HG03097 (cell line): ENCODE results near the gene SLC25A18.

ENCODE experiments used
- ATAC-seq: cut with Tn5 transposase; IDR thresholded peaks from one replicate; pipeline ENCODE4 v1.9.1; 2021; ENCODE audit not compliant: unreplicated experiment, low FRiP score

SLC25A18 gene

GRCh38 chr22:17569971-17570511 is 6.7 kb downstream of the SLC25A18 start:
- ATAC-seq = no peak

- no peak for ATAC-seq
Observed at GRCh38 chr22:17570851-17571631, 7.7 kb downstream of the SLC25A18 start.

- ATAC-seq = no peak
Observed at GRCh38 chr22:17575151-17575550, 11.9 kb downstream of the SLC25A18 start.

GRCh38 chr22:17575681-17576080 is 12.4 kb downstream of the SLC25A18 start:
- ATAC-seq = no peak

- ATAC-seq = no peak
Observed at GRCh38 chr22:17576470-17576869, 13.2 kb downstream of the SLC25A18 start.

GRCh38 chr22:17578136-17578754 is 14.9 kb downstream of the SLC25A18 start:
- no peak for ATAC-seq

- ATAC-seq = no peak
Observed at GRCh38 chr22:17579535-17579981, 16.3 kb downstream of the SLC25A18 start.

GRCh38 chr22:17580441-17581031 is 17.2 kb downstream of the SLC25A18 start:
- no peak for ATAC-seq

GRCh38 chr22:17581056-17581455 is 17.8 kb downstream of the SLC25A18 start:
- ATAC-seq = no peak

GRCh38 chr22:17581631-17582030 is 18.3 kb downstream of the SLC25A18 start:
- ATAC-seq = no peak

- no peak for ATAC-seq
Observed at GRCh38 chr22:17583151-17583550, 19.9 kb downstream of the SLC25A18 start.

- no peak for ATAC-seq
Observed at GRCh38 chr22:17586831-17587440, 23.6 kb downstream of the SLC25A18 start.

GRCh38 chr22:17587629-17588028 is 24.3 kb downstream of the SLC25A18 start:
- ATAC-seq = no peak

- no peak for ATAC-seq
Observed at GRCh38 chr22:17588606-17589005, 25.3 kb downstream of the SLC25A18 start.

- no peak for ATAC-seq
Observed at GRCh38 chr22:17589810-17590375, 26.6 kb downstream of the SLC25A18 start.

- no peak for ATAC-seq
Observed at GRCh38 chr22:17590586-17590985, 27.3 kb downstream of the SLC25A18 start.

GRCh38 chr22:17592201-17592600 is 28.9 kb downstream of the SLC25A18 start:
- ATAC-seq = no peak

- ATAC-seq = no peak
Observed at GRCh38 chr22:17596226-17596625, 32.9 kb downstream of the SLC25A18 start.

GRCh38 chr22:17597217-17597616 is 33.9 kb downstream of the SLC25A18 start:
- ATAC-seq = no peak

GRCh38 chr22:17598318-17598717 is 35.0 kb downstream of the SLC25A18 start:
- ATAC-seq = no peak

- no peak for ATAC-seq
Observed at GRCh38 chr22:17601031-17601430, 37.7 kb downstream of the SLC25A18 start.
